ENCODE data around the gene CHD2. TPM values are rescaled to one million over a fixed set of nuclear protein-coding genes. Genes with fewer than 3 reads are reported as not detected.

The CHD2 gene
- total and polyA plus RNA-seq, 9 donors = 53.4 to 71.2 (median 54.8) TPM

DNA sequence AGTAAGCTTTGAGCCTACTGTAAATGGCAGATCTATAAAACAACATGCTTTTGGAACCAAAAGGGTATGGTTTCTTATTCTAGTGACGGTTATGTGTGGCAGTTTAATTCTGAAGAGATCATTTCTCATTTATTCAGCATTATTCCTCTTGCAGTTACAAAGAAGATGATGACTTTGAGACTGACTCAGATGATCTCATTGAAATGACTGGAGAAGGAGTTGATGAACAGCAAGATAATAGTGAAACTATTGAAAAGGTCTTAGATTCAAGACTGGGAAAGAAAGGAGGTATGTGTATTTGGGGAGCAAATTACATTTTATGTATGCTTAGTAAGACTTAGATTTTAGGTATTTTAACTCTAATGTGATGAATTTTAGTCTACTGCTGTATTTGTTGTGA is 41.5 kb downstream of the CHD2 start:
- H3K4me3 ChIP-seq (ENCODE audit: low read length) = no peak overlapping the region
- no CpG with 5 or more reads among the region's 1 CpG for WGBS (ENCODE audit: insufficient coverage)
- no peaks in the 10 kb centered on the region for H3K9me3 ChIP-seq (replicated peaks; ENCODE audit: control insufficient read depth, low read depth, low read length)
- DNase-seq = no peak
- H3K27ac ChIP-seq (ENCODE audit: low read length) = no peak overlapping the region
- no peaks in the 10 kb centered on the region for H3K4me1 ChIP-seq (ENCODE audit: control insufficient read depth, insufficient read depth, low read length)
- H3K36me3 ChIP-seq (ENCODE audit: control insufficient read depth, insufficient read depth, low read length) = peaks cover 51% of the 10 kb centered on the region
- H3K27me3 ChIP-seq (ENCODE audit: control insufficient read depth, insufficient read depth, low read length) = no peaks in the 10 kb centered on the region

DNA sequence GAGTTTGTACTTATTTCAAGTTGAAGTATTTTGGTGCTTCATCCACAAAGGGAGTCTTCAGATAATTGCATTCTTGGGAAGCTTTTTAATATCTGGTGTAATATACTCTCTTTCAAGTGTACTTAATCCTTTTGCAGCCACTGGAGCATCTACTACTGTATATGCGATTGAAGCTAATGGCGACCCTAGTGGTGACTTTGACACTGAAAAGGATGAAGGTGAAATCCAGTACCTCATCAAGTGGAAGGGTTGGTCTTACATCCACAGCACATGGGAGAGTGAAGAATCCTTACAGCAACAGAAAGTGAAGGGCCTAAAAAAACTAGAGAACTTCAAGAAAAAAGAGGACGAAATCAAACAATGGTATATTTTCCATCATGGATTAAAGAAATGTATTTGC is 42.6 kb downstream of the CHD2 start:
- WGBS (ENCODE audit: insufficient coverage) = no CpG with 5 or more reads among the region's 3 CpGs
- H3K4me1 ChIP-seq (ENCODE audit: control insufficient read depth, insufficient read depth, low read length) = no peaks in the 10 kb centered on the region
- H3K36me3 ChIP-seq (ENCODE audit: control insufficient read depth, insufficient read depth, low read length) = peaks cover 55% of the 10 kb centered on the region
- no peak overlapping the region for H3K4me3 ChIP-seq (ENCODE audit: low read length)
- H3K27me3 ChIP-seq (ENCODE audit: control insufficient read depth, insufficient read depth, low read length) = no peaks in the 10 kb centered on the region
- peaks cover 3% of the 10 kb centered on the region for H3K9me3 ChIP-seq (replicated peaks; ENCODE audit: control insufficient read depth, low read depth, low read length)
- no peak overlapping the region for H3K27ac ChIP-seq (ENCODE audit: low read length)
- DNase-seq = no peak

DNA sequence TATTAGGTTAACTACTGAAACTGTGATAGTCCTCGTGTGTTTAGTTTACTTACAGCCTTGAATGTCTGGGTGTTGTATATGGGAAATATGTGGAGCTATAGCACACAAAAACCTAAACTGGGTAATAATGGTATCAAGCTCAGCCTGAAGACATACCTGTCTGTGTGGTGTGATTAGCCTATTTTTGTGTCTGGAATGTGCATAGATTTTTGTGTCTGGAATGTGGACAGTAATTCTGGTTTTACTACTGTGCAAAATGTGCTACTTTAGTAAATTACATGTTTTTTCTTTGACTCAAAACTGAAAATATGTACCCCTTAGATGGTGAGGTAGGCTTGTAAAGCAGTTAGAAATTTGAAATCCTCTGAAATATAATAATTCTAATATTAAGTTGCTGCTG is 43.5 kb downstream of the CHD2 start:
- no peaks in the 10 kb centered on the region for H3K27me3 ChIP-seq (ENCODE audit: control insufficient read depth, insufficient read depth, low read length)
- H3K36me3 ChIP-seq (ENCODE audit: control insufficient read depth, insufficient read depth, low read length) = peaks cover 55% of the 10 kb centered on the region
- H3K27ac ChIP-seq (ENCODE audit: low read length) = no peak overlapping the region
- H3K9me3 ChIP-seq (replicated peaks; ENCODE audit: control insufficient read depth, low read depth, low read length) = peaks cover 9% of the 10 kb centered on the region
- no peaks in the 10 kb centered on the region for H3K4me1 ChIP-seq (ENCODE audit: control insufficient read depth, insufficient read depth, low read length)
- no peak overlapping the region for H3K4me3 ChIP-seq (ENCODE audit: low read length)
- no CpG with 5 or more reads among the region's 1 CpG for WGBS (ENCODE audit: insufficient coverage)
- DNase-seq = no peak

GRCh38 chr15:92944946-92945521 is 44.9 kb downstream of the CHD2 start:
- Histone ChIP-seq H3K4me1 (ENCODE audit: control insufficient read depth, insufficient read depth, low read length) (no peaks in the 10 kb centered on the region), H3K27me3 (ENCODE audit: control insufficient read depth, insufficient read depth, low read length) (no peaks in the 10 kb centered on the region), H3K27ac (ENCODE audit: low read length) (no peak overlapping the region), H3K36me3 (ENCODE audit: control insufficient read depth, insufficient read depth, low read length) (peaks cover 57% of the 10 kb centered on the region), H3K4me3 (ENCODE audit: low read length) (no peak overlapping the region), H3K9me3 (replicated peaks; ENCODE audit: control insufficient read depth, low read depth, low read length) (peaks cover 19% of the 10 kb centered on the region)
- DNase-seq = no peak
- WGBS (ENCODE audit: insufficient coverage) = 85% methylated on average over 5 of the region's 8 CpGs

DNA sequence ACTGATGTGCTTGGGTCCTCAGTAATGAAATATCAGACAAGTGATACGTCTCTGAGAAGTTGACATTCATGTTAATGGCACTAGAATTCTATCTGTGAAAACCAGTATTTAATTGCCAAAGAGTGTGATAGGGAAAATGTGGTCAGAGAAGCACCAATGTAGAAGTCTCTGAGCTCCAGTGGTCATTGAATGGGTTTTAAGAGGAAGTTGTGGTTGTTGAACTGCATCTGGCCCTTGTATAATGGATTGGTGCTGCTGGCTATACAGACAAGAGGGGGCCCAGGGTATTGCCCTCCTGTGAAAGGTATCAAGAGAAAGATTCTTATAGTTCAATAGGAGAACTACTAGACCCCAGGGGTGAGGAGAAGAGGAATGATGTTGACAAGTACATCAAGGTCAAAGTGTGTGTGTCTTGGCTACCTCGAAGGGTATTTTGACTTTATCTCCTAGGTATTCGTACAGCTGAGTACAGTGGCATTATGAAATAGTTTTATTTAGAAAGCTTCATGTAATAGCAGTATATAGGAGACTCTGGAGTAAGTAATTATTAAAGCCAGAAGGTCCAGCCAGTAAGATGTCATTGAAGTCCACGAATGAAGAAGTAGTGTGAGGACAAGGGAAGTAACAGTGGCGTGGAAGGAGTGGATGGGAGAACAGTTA is 47.1 kb downstream of the CHD2 start:
- Histone ChIP-seq H3K4me1 (ENCODE audit: control insufficient read depth, insufficient read depth, low read length) (no peaks in the 10 kb centered on the region), H3K36me3 (ENCODE audit: control insufficient read depth, insufficient read depth, low read length) (peaks cover 62% of the 10 kb centered on the region), H3K9me3 (replicated peaks; ENCODE audit: control insufficient read depth, low read depth, low read length) (peaks cover 19% of the 10 kb centered on the region), H3K27me3 (ENCODE audit: control insufficient read depth, insufficient read depth, low read length) (no peaks in the 10 kb centered on the region), H3K4me3 (ENCODE audit: low read length) (no peak overlapping the region), H3K27ac (ENCODE audit: low read length) (no peak overlapping the region)
- no peak for DNase-seq
- WGBS (ENCODE audit: insufficient coverage) = 100% methylated on average over 3 of the region's 5 CpGs

GRCh38 chr15:92949604-92950249 is 49.6 kb downstream of the CHD2 start:
- no peaks in the 10 kb centered on the region for H3K4me1 ChIP-seq (ENCODE audit: control insufficient read depth, insufficient read depth, low read length)
- peaks cover 68% of the 10 kb centered on the region for H3K36me3 ChIP-seq (ENCODE audit: control insufficient read depth, insufficient read depth, low read length)
- 91% methylated on average over 4 of the region's 10 CpGs for WGBS (ENCODE audit: insufficient coverage)
- H3K27me3 ChIP-seq (ENCODE audit: control insufficient read depth, insufficient read depth, low read length) = no peaks in the 10 kb centered on the region
- no peak overlapping the region for H3K4me3 ChIP-seq (ENCODE audit: low read length)
- H3K9me3 ChIP-seq (replicated peaks; ENCODE audit: control insufficient read depth, low read depth, low read length) = peaks cover 19% of the 10 kb centered on the region
- no peak for DNase-seq
- H3K27ac ChIP-seq (ENCODE audit: low read length) = no peak overlapping the region

DNA sequence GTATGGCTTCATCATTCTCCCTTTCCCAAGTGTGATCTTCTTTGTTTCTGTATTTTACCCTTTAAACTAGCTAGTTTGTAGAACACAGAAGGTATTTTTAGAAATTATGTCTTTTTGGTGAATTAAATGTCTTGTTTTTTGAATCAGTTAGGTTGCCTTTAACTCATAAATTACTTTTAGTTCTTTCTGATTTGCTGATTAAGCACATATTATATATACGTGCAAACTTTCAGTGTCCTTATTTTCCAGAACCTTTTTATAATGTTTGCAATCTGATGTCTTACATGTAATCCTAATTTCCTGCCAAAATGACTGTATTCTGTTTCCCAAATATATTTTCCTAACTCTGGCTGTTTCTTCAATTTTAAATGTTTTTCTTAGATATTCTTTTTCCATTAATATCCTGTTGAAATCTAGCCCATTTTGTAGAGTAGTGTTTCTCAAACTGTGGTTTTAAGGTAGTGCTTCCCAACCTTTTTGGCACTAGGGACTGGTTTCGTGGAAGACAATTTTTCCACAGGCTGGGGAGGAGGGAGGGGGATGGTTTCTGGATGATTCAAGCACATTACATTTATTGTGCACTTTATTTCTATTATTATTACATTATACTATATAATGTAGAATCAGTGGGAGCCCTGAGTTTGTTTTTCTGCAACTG is 51.8 kb downstream of the CHD2 start:
- H3K4me1 ChIP-seq (ENCODE audit: control insufficient read depth, insufficient read depth, low read length) = no peaks in the 10 kb centered on the region
- peak overlapping the region; percentile 48 for H3K27ac ChIP-seq (ENCODE audit: low read length)
- peak; percentile 93 for DNase-seq
- H3K36me3 ChIP-seq (ENCODE audit: control insufficient read depth, insufficient read depth, low read length) = peaks cover 66% of the 10 kb centered on the region
- peaks cover 19% of the 10 kb centered on the region for H3K9me3 ChIP-seq (replicated peaks; ENCODE audit: control insufficient read depth, low read depth, low read length)
- WGBS (ENCODE audit: insufficient coverage) = no CpG with 5 or more reads among the region's 2 CpGs
- H3K4me3 ChIP-seq (ENCODE audit: low read length) = no peak overlapping the region
- no peaks in the 10 kb centered on the region for H3K27me3 ChIP-seq (ENCODE audit: control insufficient read depth, insufficient read depth, low read length)

DNA sequence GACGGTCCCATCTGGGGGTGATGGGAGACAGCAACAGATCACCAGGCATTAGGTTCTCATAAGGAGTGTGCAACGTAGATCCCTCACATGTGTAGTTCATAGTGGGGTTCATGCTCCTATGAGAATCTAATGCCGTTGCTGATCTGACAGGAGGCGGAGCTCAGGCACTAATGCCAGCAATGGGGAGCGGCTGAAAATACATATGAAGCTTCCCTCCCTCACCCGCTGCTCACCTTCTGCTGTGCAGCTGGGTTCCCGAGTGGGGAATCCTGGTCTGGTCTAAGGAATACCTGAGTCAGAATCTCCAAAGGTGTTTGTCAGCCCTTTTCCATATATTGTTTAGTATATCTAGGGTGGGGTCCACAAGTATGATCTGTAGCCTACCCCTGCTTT is 52.3 kb downstream of the CHD2 start:
- no peak for DNase-seq
- 73% methylated on average over 2 of the region's 7 CpGs for WGBS (ENCODE audit: insufficient coverage)
- Histone ChIP-seq H3K9me3 (replicated peaks; ENCODE audit: control insufficient read depth, low read depth, low read length) (peaks cover 19% of the 10 kb centered on the region), H3K27ac (ENCODE audit: low read length) (peak overlapping the region; percentile 48), H3K4me1 (ENCODE audit: control insufficient read depth, insufficient read depth, low read length) (no peaks in the 10 kb centered on the region), H3K4me3 (ENCODE audit: low read length) (no peak overlapping the region), H3K36me3 (ENCODE audit: control insufficient read depth, insufficient read depth, low read length) (peaks cover 64% of the 10 kb centered on the region), H3K27me3 (ENCODE audit: control insufficient read depth, insufficient read depth, low read length) (no peaks in the 10 kb centered on the region)

DNA sequence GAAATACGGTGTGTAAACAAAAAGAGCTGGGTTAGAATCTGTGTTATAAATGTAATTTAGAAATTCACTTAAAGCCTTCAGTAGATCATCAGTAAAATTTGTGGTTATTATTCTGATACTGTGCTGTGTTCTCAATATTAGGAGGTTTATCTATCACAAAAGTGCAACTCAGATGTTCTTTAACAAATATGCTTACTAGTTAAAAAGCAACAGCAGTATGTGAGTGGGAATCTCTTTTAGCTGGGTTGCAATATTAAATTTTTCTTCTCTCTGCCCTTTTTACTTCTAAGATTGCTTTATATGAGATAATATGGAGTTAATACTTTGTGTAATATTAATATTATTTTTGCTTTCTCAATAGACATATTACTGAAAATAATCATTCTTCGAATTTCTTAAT is 53.4 kb downstream of the CHD2 start:
- no CpG with 5 or more reads among the region's 2 CpGs for WGBS (ENCODE audit: insufficient coverage)
- no peaks in the 10 kb centered on the region for H3K27me3 ChIP-seq (ENCODE audit: control insufficient read depth, insufficient read depth, low read length)
- no peak overlapping the region for H3K27ac ChIP-seq (ENCODE audit: low read length)
- peaks cover 59% of the 10 kb centered on the region for H3K36me3 ChIP-seq (ENCODE audit: control insufficient read depth, insufficient read depth, low read length)
- peaks cover 11% of the 10 kb centered on the region for H3K9me3 ChIP-seq (replicated peaks; ENCODE audit: control insufficient read depth, low read depth, low read length)
- no peak for DNase-seq
- H3K4me1 ChIP-seq (ENCODE audit: control insufficient read depth, insufficient read depth, low read length) = no peaks in the 10 kb centered on the region
- no peak overlapping the region for H3K4me3 ChIP-seq (ENCODE audit: low read length)

GRCh38 chr15:92954002-92954401 is 53.9 kb downstream of the CHD2 start:
- no peaks in the 10 kb centered on the region for H3K4me1 ChIP-seq (ENCODE audit: control insufficient read depth, insufficient read depth, low read length)
- no peak overlapping the region for H3K4me3 ChIP-seq (ENCODE audit: low read length)
- DNase-seq = no peak
- no peaks in the 10 kb centered on the region for H3K27me3 ChIP-seq (ENCODE audit: control insufficient read depth, insufficient read depth, low read length)
- no CpG with 5 or more reads among the region's 6 CpGs for WGBS (ENCODE audit: insufficient coverage)
- peaks cover 8% of the 10 kb centered on the region for H3K9me3 ChIP-seq (replicated peaks; ENCODE audit: control insufficient read depth, low read depth, low read length)
- H3K27ac ChIP-seq (ENCODE audit: low read length) = no peak overlapping the region
- H3K36me3 ChIP-seq (ENCODE audit: control insufficient read depth, insufficient read depth, low read length) = peaks cover 56% of the 10 kb centered on the region
